Measurements from ENCODE around the gene NUP93. TPM values are rescaled to one million over a fixed set of nuclear protein-coding genes. Genes with fewer than 3 reads are reported as not detected.
A peak's percentile ranks its signal among the peaks of the same experiment; 100 is the strongest.

NUP93 gene
- total and polyA plus RNA-seq, 4 donors = 27.4 to 59.9 (median 51.2) TPM

GRCh38 chr16:56683424-56684172, 46.3 kb upstream of the NUP93 start:
- 84 to 89% methylated on average over 5 of the region's 5 CpGs for WGBS, 2 donors

GRCh38 chr16:56684256-56684925, 45.5 kb upstream of the NUP93 start:
- DNase-seq (no peak), ATAC-seq (ENCODE audit: insufficient read depth, low FRiP score) (no peak)
- no peaks in the 10 kb centered on the region for H3K27me3 ChIP-seq (ENCODE audit: control insufficient read depth in 3 of 3, insufficient read depth in 3 of 3, low read length in 2 of 3)
- no peak overlapping the region for H3K9ac ChIP-seq (ENCODE audit: insufficient read depth in 1 of 2, low read length in 2 of 2)
- H3K9me3 ChIP-seq (ENCODE audit: control insufficient read depth in 4 of 4, insufficient read depth in 3 of 4, low read length in 3 of 4) = no peaks in the 10 kb centered on the region
- 80 to 94% methylated on average over 4 of the region's 4 CpGs for WGBS, 2 donors
- no peak for TF ChIP-seq CTCF (IDR thresholded peaks at IDR 0.05; ENCODE audit: control extremely low read depth, extremely low read depth)
- no peak overlapping the region for H3K27ac ChIP-seq (ENCODE audit: low read depth in 1 of 2, low read length in 1 of 2)
- H3K4me1 ChIP-seq (ENCODE audit: control insufficient read depth in 5 of 5, insufficient read depth in 5 of 5, low read length in 5 of 5) = peaks cover 0 to 15% (median 2%) of the 10 kb centered on the region in 5 donors
- H3K36me3 ChIP-seq (ENCODE audit: control insufficient read depth in 4 of 4, insufficient read depth in 4 of 4, low read length in 4 of 4) = peaks cover 0 to 2% (median 0%) of the 10 kb centered on the region in 4 donors
- no peak overlapping the region for H3K4me3 ChIP-seq

More at GRCh38 chr16:56683424-56684172, 46.3 kb upstream of the NUP93 start:
- TF ChIP-seq CTCF (IDR thresholded peaks at IDR 0.05; ENCODE audit: control extremely low read depth, extremely low read depth) = no peak
- Histone ChIP-seq H3K4me3 (peak overlapping the region; percentile 41), H3K27ac (ENCODE audit: low read depth in 1 of 2, low read length in 1 of 2) (no peak overlapping the region), H3K4me1 (ENCODE audit: control insufficient read depth in 5 of 5, insufficient read depth in 5 of 5, low read length in 5 of 5) (peaks cover 0 to 15% (median 2%) of the 10 kb centered on the region in 5 donors), H3K27me3 (ENCODE audit: control insufficient read depth in 3 of 3, insufficient read depth in 3 of 3, low read length in 2 of 3) (no peaks in the 10 kb centered on the region), H3K9me3 (ENCODE audit: control insufficient read depth in 4 of 4, insufficient read depth in 3 of 4, low read length in 3 of 4) (no peaks in the 10 kb centered on the region), H3K36me3 (ENCODE audit: control insufficient read depth in 4 of 4, insufficient read depth in 4 of 4, low read length in 4 of 4) (peaks cover 0 to 2% (median 0%) of the 10 kb centered on the region in 4 donors), H3K9ac (ENCODE audit: insufficient read depth in 1 of 2, low read length in 2 of 2) (no peak overlapping the region)
- no peak for ATAC-seq (ENCODE audit: insufficient read depth, low FRiP score)
- no peak for DNase-seq

GRCh38 chr16:56684926-56685590, 44.9 kb upstream of the NUP93 start:
- Histone ChIP-seq H3K4me3 (no peak overlapping the region), H3K27me3 (ENCODE audit: control insufficient read depth in 3 of 3, insufficient read depth in 3 of 3, low read length in 2 of 3) (no peaks in the 10 kb centered on the region), H3K4me1 (ENCODE audit: control insufficient read depth in 5 of 5, insufficient read depth in 5 of 5, low read length in 5 of 5) (peaks cover 0 to 15% (median 2%) of the 10 kb centered on the region in 5 donors), H3K9me3 (ENCODE audit: control insufficient read depth in 4 of 4, insufficient read depth in 3 of 4, low read length in 3 of 4) (no peaks in the 10 kb centered on the region), H3K36me3 (ENCODE audit: control insufficient read depth in 4 of 4, insufficient read depth in 4 of 4, low read length in 4 of 4) (peaks cover 0 to 2% (median 0%) of the 10 kb centered on the region in 4 donors), H3K9ac (ENCODE audit: insufficient read depth in 1 of 2, low read length in 2 of 2) (no peak overlapping the region), H3K27ac (ENCODE audit: low read depth in 1 of 2, low read length in 1 of 2) (no peak overlapping the region)
- ATAC-seq (ENCODE audit: insufficient read depth, low FRiP score) (no peak), DNase-seq (no peak)
- no peak for TF ChIP-seq CTCF (IDR thresholded peaks at IDR 0.05; ENCODE audit: control extremely low read depth, extremely low read depth)
- WGBS, 2 donors = 89 to 90% methylated on average over 4 of the region's 4 CpGs
